ENCODE results near the gene GAA.

GRCh38 chr17:80110447-80110812 lies 9.0 kb downstream of the GAA start:
- TF ChIP-seq CTCF (IDR thresholded peaks at IDR 0.05 in 2 of 3, conservative IDR thresholded peaks at IDR 0.05 in 1 of 3; ENCODE audit: borderline replicate concordance in 1 of 3, insufficient read depth in 1 of 3, low read depth in 2 of 3, low read length in 2 of 3) (no peak), EZH2phosphoT487 (IDR thresholded peaks at IDR 0.05; ENCODE audit: borderline replicate concordance) (no peak), REST (IDR thresholded peaks at IDR 0.05; ENCODE audit: low read depth) (no peak), CEBPB (IDR thresholded peaks at IDR 0.05; ENCODE audit: low read depth) (no peak)

Data from HCT116 (cell line).